Psoas muscle (tissue), 8 donors: ENCODE results near the gene OSBPL9. TPM values are rescaled to one million over a fixed set of nuclear protein-coding genes. Genes with fewer than 3 reads are reported as not detected.

ENCODE experiments used
- ATAC-seq, 4 donors: fragments of 200-7000 bp; cut with Tn5 transposase; one replicate each; pipeline ENCODE4 v1.9.1; 2020; ENCODE audit warnings: moderate library complexity in 3 of 4, mild to moderate bottlenecking in 2 of 4
- DNase-seq, 2 donors: peaks; one replicate each; pipeline ENCODE4 v3.0.0-alpha.2; 2020
- H3K27ac ChIP-seq: fragments of 200-600 bp; one replicate; pipeline ENCODE4 v1.8.0; 2022
- H3K27me3 ChIP-seq, 3 donors: fragments of 200-600 bp in 1 of 3; one replicate each; pipeline versions ENCODE4 v1.6.1 to v1.8.0; 2013 to 2022; ENCODE audit warnings: low read length in 2 of 3, mild to moderate bottlenecking in 2 of 3, moderate library complexity in 1 of 3; ENCODE audit not compliant: insufficient read depth in 3 of 3
- H3K36me3 ChIP-seq, 2 donors: fragments of 200-600 bp in 1 of 2; one replicate each; pipeline versions ENCODE4 v1.6.1 to v1.8.0; 2013 to 2022; ENCODE audit warnings: low read depth in 1 of 2, mild to moderate bottlenecking in 1 of 2, moderate library complexity in 1 of 2; ENCODE audit not compliant: insufficient read depth in 1 of 2
- H3K4me1 ChIP-seq: fragments of 200-600 bp; one replicate; pipeline ENCODE4 v1.8.0; 2022
- H3K4me3 ChIP-seq: fragments of 200-600 bp; one replicate; pipeline ENCODE4 v1.8.0; 2022; ENCODE audit warnings: mild to moderate bottlenecking
- H3K9me3 ChIP-seq: fragments of 200-600 bp; one replicate; pipeline ENCODE4 v1.8.0; 2022
- CTCF ChIP-seq: fragments of 200-600 bp; IDR thresholded peaks from one replicate; pipeline ENCODE4 v1.8.0; 2022; ENCODE audit warnings: antibody characterized with exemption
- WGBS, 3 donors: extraction: QIAGEN DNeasy Blood & Tissue Kit; methylation state at CpG; one replicate each; pipeline versions ENCODE4 v1.1.6 to v1.1.7; 2013; 5-methylcytosine and 5-hydroxymethylcytosine counted together
- intact Hi-C, 2 donors: fragments of 100-400 bp; cut with DNase I; formaldehyde crosslinking; loops; one replicate each; pipeline versions ENCODE4 v1.11.0 to v1.14.2; 2022
- polyA plus RNA-seq, 3 donors: library from polyadenylated mRNA; stranded (reverse); fragments of 200-250 nt; gene quantifications; one replicate each; pipeline ENCODE4 v1.2.3, GENCODE V29; 2013
- total RNA-seq, 4 donors: library from RNA; stranded (reverse); fragmentation: NEBNext Ultra II Directional in 2 of 4; extraction: Animal tissue kit (Norgen Biotek cat#: 25700) in 2 of 4; gene quantifications; one replicate each; pipeline versions ENCODE4 v1.2.1 to v1.2.4, GENCODE V29; 2021 to 2023
- donor health status: healthy with polysubstance abuse.
- donor health status: DM: no; HTN: no; CAD: no; lungs with moderate emphysema.
- donor health status: Bipolar disorder and iron deficiency.
- donor health status: healthy.
- donor health status: DM: yes; HTN: yes; CAD: no.
- donor health status: DM: no; HTN: no; CAD: no.
- donor health status: DM: no; HTN: no; CAD: no.
- donor health status: DM: yes; HTN: yes; CAD: no.

The OSBPL9 gene
- total and polyA plus RNA-seq, 7 donors = 15.6 to 141 (median 60.6) TPM

GRCh38 chr1:51627672-51628071 lies 10.8 kb downstream of the OSBPL9 start:
- H3K36me3 ChIP-seq = no peaks in the 10 kb centered on the region
- no peak for TF ChIP-seq CTCF
- no peak for DNase-seq
- no peak overlapping the region for H3K4me3 ChIP-seq
- peak in 2 of 4 donors; percentile 54 for ATAC-seq
- H3K27me3 ChIP-seq = no peaks in the 10 kb centered on the region
- 73 to 85% (median 73%) methylated on average over 2 of the region's 2 CpGs for WGBS, 3 donors
- intact Hi-C loops = loop anchor here in 1 of 2 donors (10.0 kb wide), 1 partner anchor 137 kb away; no protein-coding TSS in a partner anchor
- no peaks in the 10 kb centered on the region for H3K9me3 ChIP-seq
- H3K4me1 ChIP-seq = peaks cover 82% of the 10 kb centered on the region
- peak overlapping the region; percentile 97 for H3K27ac ChIP-seq

- H3K27ac ChIP-seq = peak overlapping the region; percentile 97
- no peaks in the 10 kb centered on the region for H3K27me3 ChIP-seq
- intact Hi-C loops = loop anchor here in 1 of 2 donors (10.0 kb wide), 1 partner anchor 136 kb away; no protein-coding TSS in a partner anchor
- TF ChIP-seq CTCF = no peak
- H3K9me3 ChIP-seq = no peaks in the 10 kb centered on the region
- H3K36me3 ChIP-seq = no peaks in the 10 kb centered on the region
- H3K4me1 ChIP-seq = peaks cover 76% of the 10 kb centered on the region
- DNase-seq = no peak
- peak; percentile 48 to 58 (median 57) for ATAC-seq
- no peak overlapping the region for H3K4me3 ChIP-seq
- 51 to 66% (median 53%) methylated on average over 8 of the region's 8 CpGs for WGBS, 3 donors
Observed at GRCh38 chr1:51628715-51629590, 12.1 kb downstream of the OSBPL9 start.

GRCh38 chr1:51629918-51630317 lies 13.0 kb downstream of the OSBPL9 start:
- peak overlapping the region; percentile 50 for H3K27ac ChIP-seq
- no peak for TF ChIP-seq CTCF
- 83 to 95% (median 87%) methylated on average over 4 of the region's 4 CpGs for WGBS, 3 donors
- intact Hi-C loops = loop anchor here (5.0 to 10.0 kb wide), 2 partner anchors 135 to 137 kb away; no protein-coding TSS in a partner anchor
- H3K4me1 ChIP-seq = peaks cover 77% of the 10 kb centered on the region
- ATAC-seq = no peak
- H3K27me3 ChIP-seq = no peaks in the 10 kb centered on the region
- H3K9me3 ChIP-seq = no peaks in the 10 kb centered on the region
- H3K36me3 ChIP-seq = no peaks in the 10 kb centered on the region
- H3K4me3 ChIP-seq = no peak overlapping the region
- no peak for DNase-seq

- Histone ChIP-seq H3K4me3 (no peak overlapping the region), H3K36me3 (no peaks in the 10 kb centered on the region), H3K27ac (peak overlapping the region; percentile 50), H3K4me1 (peaks cover 76% of the 10 kb centered on the region), H3K9me3 (no peaks in the 10 kb centered on the region), H3K27me3 (no peaks in the 10 kb centered on the region)
- intact Hi-C loops = loop anchor here in 1 of 2 donors (5.0 kb wide), 1 partner anchor 137 kb away; no protein-coding TSS in a partner anchor
- ATAC-seq = no peak
- DNase-seq = no peak
- no peak for TF ChIP-seq CTCF
- 86 to 94% (median 92%) methylated on average over 3 of the region's 3 CpGs for WGBS, 3 donors
Observed at GRCh38 chr1:51630393-51630792, 13.5 kb downstream of the OSBPL9 start.
